ENCODE data around the gene MAST1.
"Not testable (repeated sequence)": the region's sequence is repeated elsewhere in the genome, so short reads cannot be mapped to it uniquely, and the experiment has no call there.

MAST1 gene

GRCh38 chr19:12817810-12818209 is 20.5 kb upstream of the MAST1 start:
- not testable (repeated sequence) for H2AFZ ChIP-seq (ENCODE audit: low read length); DNase-seq (ENCODE audit: low spot score); H3K79me1 ChIP-seq (ENCODE audit: low read depth, low read length); H2BK5ac ChIP-seq (ENCODE audit: low read length); H4K8ac ChIP-seq (ENCODE audit: low read depth, low read length); H3K14ac ChIP-seq (ENCODE audit: low read length); H3K9ac ChIP-seq (ENCODE audit: low read depth, low read length, poor library complexity); H3K27ac ChIP-seq (replicated peaks; ENCODE audit: low read length); H3K27me3 ChIP-seq (ENCODE audit: control insufficient read depth in 3 of 3, insufficient read depth in 3 of 3, low read depth in 1 of 3, low read length in 3 of 3); H3K4me3 ChIP-seq (ENCODE audit: low read length in 2 of 2); H3K18ac ChIP-seq (ENCODE audit: low read length); H3K4me2 ChIP-seq (ENCODE audit: insufficient read depth, low read length, poor library complexity, severe bottlenecking); H3K4me1 ChIP-seq (ENCODE audit: control insufficient read depth in 2 of 2, insufficient read depth in 1 of 2, low read depth in 1 of 2, low read length in 2 of 2); H2BK120ac ChIP-seq (ENCODE audit: low read depth, low read length); H2BK12ac ChIP-seq (ENCODE audit: low read length); H3K23ac ChIP-seq (ENCODE audit: low read depth, low read length, poor library complexity); H3K4ac ChIP-seq (ENCODE audit: low read length); H3K9me3 ChIP-seq (replicated peaks in 1 of 2; ENCODE audit: control insufficient read depth in 2 of 2, insufficient read depth in 1 of 2, low read depth in 1 of 2, low read length in 2 of 2); H2BK15ac ChIP-seq (ENCODE audit: low read length); H4K91ac ChIP-seq (ENCODE audit: low read depth, low read length, poor library complexity); H2AK5ac ChIP-seq (ENCODE audit: low read depth, low read length)
- peaks cover 16 to 31% of the 10 kb centered on the region in 2 donors for H3K36me3 ChIP-seq (replicated peaks in 1 of 2; ENCODE audit: control insufficient read depth in 2 of 2, insufficient read depth in 2 of 2, low read length in 2 of 2)
- WGBS, 2 donors (ENCODE audit: extremely low coverage in 2 of 2, insufficient read length in 2 of 2, insufficient replicate concordance in 1 of 2), result no CpG with 5 or more reads among the region's 11 CpGs

DNA sequence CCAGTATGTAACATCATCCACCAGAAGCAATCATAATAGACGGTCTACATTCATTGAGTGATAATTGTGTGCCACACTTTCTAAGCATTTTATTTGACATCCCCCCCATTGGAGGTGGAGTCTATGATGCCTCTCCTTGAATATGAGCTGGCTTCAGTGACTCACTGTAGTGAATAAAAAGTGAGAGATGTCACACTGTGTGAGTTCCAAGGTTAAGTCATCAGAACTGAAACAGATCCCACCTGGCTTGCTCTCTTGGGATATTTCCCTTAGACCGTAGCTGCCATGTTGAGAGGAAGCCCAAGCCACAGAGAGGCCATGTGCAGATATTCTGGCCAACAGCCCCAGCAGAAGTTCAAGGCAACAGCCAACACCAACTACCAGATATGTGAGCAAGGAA is 16.6 kb upstream of the MAST1 start:
- H4K91ac ChIP-seq (ENCODE audit: low read depth, low read length, poor library complexity), result no peak overlapping the region
- no peaks in the 10 kb centered on the region for H3K79me1 ChIP-seq (ENCODE audit: low read depth, low read length)
- no peaks in the 10 kb centered on the region for H3K36me3 ChIP-seq (replicated peaks in 1 of 2; ENCODE audit: control insufficient read depth in 2 of 2, insufficient read depth in 2 of 2, low read length in 2 of 2)
- H3K27ac ChIP-seq (replicated peaks; ENCODE audit: low read length), result no peak overlapping the region
- H3K23ac ChIP-seq (ENCODE audit: low read depth, low read length, poor library complexity), result no peak overlapping the region
- H3K4ac ChIP-seq (ENCODE audit: low read length), result no peak overlapping the region
- WGBS, 2 donors (ENCODE audit: extremely low coverage in 2 of 2, insufficient read length in 2 of 2, insufficient replicate concordance in 1 of 2), result no CpG with 5 or more reads among the region's 2 CpGs
- H2AFZ ChIP-seq (ENCODE audit: low read length), result no peak overlapping the region
- H2BK15ac ChIP-seq (ENCODE audit: low read length), result no peak overlapping the region
- H2BK12ac ChIP-seq (ENCODE audit: low read length), result no peak overlapping the region
- no peak overlapping the region for H4K8ac ChIP-seq (ENCODE audit: low read depth, low read length)
- no peak overlapping the region for H3K4me3 ChIP-seq (ENCODE audit: low read length in 2 of 2)
- H3K14ac ChIP-seq (ENCODE audit: low read length), result no peak overlapping the region
- H3K27me3 ChIP-seq (ENCODE audit: control insufficient read depth in 3 of 3, insufficient read depth in 3 of 3, low read depth in 1 of 3, low read length in 3 of 3), result peaks cover 0 to 12% (median 0%) of the 10 kb centered on the region in 3 experiments
- H3K4me2 ChIP-seq (ENCODE audit: insufficient read depth, low read length, poor library complexity, severe bottlenecking), result no peak overlapping the region
- no peak overlapping the region for H2BK120ac ChIP-seq (ENCODE audit: low read depth, low read length)
- DNase-seq (ENCODE audit: low spot score), result no peak
- peaks cover 0 to 3% of the 10 kb centered on the region in 2 donors for H3K4me1 ChIP-seq (ENCODE audit: control insufficient read depth in 2 of 2, insufficient read depth in 1 of 2, low read depth in 1 of 2, low read length in 2 of 2)
- no peak overlapping the region for H3K9ac ChIP-seq (ENCODE audit: low read depth, low read length, poor library complexity)
- H3K18ac ChIP-seq (ENCODE audit: low read length), result no peak overlapping the region
- no peak overlapping the region for H2BK5ac ChIP-seq (ENCODE audit: low read length)
- no peak overlapping the region for H2AK5ac ChIP-seq (ENCODE audit: low read depth, low read length)
- no peaks in the 10 kb centered on the region for H3K9me3 ChIP-seq (replicated peaks in 1 of 2; ENCODE audit: control insufficient read depth in 2 of 2, insufficient read depth in 1 of 2, low read depth in 1 of 2, low read length in 2 of 2)

GRCh38 chr19:12825254-12826131 is 12.8 kb upstream of the MAST1 start:
- Histone ChIP-seq H3K27ac (replicated peaks; ENCODE audit: low read length) (no peak overlapping the region), H2BK12ac (ENCODE audit: low read length) (no peak overlapping the region), H2AFZ (ENCODE audit: low read length) (peak overlapping the region; percentile 88), H2BK120ac (ENCODE audit: low read depth, low read length) (no peak overlapping the region), H2BK5ac (ENCODE audit: low read length) (no peak overlapping the region), H3K79me1 (ENCODE audit: low read depth, low read length) (no peaks in the 10 kb centered on the region), H3K23ac (ENCODE audit: low read depth, low read length, poor library complexity) (peak overlapping the region; percentile 16), H3K18ac (ENCODE audit: low read length) (peak overlapping the region; percentile 90), H2AK5ac (ENCODE audit: low read depth, low read length) (no peak overlapping the region), H3K9me3 (replicated peaks in 1 of 2; ENCODE audit: control insufficient read depth in 2 of 2, insufficient read depth in 1 of 2, low read depth in 1 of 2, low read length in 2 of 2) (no peaks in the 10 kb centered on the region), H3K4me2 (ENCODE audit: insufficient read depth, low read length, poor library complexity, severe bottlenecking) (peak overlapping the region; percentile 51), H3K9ac (ENCODE audit: low read depth, low read length, poor library complexity) (no peak overlapping the region), H3K27me3 (ENCODE audit: control insufficient read depth in 3 of 3, insufficient read depth in 3 of 3, low read depth in 1 of 3, low read length in 3 of 3) (peaks cover 0 to 45% (median 9%) of the 10 kb centered on the region in 3 experiments), H3K4ac (ENCODE audit: low read length) (no peak overlapping the region), H3K36me3 (replicated peaks in 1 of 2; ENCODE audit: control insufficient read depth in 2 of 2, insufficient read depth in 2 of 2, low read length in 2 of 2) (no peaks in the 10 kb centered on the region), H3K4me3 (ENCODE audit: low read length in 2 of 2) (peak overlapping the region; percentile 25 to 72), H4K8ac (ENCODE audit: low read depth, low read length) (no peak overlapping the region), H3K14ac (ENCODE audit: low read length) (no peak overlapping the region), H2BK15ac (ENCODE audit: low read length) (no peak overlapping the region), H4K91ac (ENCODE audit: low read depth, low read length, poor library complexity) (no peak overlapping the region), H3K4me1 (ENCODE audit: control insufficient read depth in 2 of 2, insufficient read depth in 1 of 2, low read depth in 1 of 2, low read length in 2 of 2) (peaks cover 0 to 5% of the 10 kb centered on the region in 2 donors)
- DNase-seq (ENCODE audit: low spot score), result no peak
- WGBS, 2 donors (ENCODE audit: extremely low coverage in 2 of 2, insufficient read length in 2 of 2, insufficient replicate concordance in 1 of 2), result no CpG with 5 or more reads among the region's 46 CpGs

GRCh38 chr19:12828494-12828893 is 9.8 kb upstream of the MAST1 start:
- Histone ChIP-seq H2AFZ (ENCODE audit: low read length) (peak overlapping the region; percentile 51), H3K9me3 (replicated peaks in 1 of 2; ENCODE audit: control insufficient read depth in 2 of 2, insufficient read depth in 1 of 2, low read depth in 1 of 2, low read length in 2 of 2) (no peaks in the 10 kb centered on the region), H3K9ac (ENCODE audit: low read depth, low read length, poor library complexity) (no peak overlapping the region), H3K27me3 (ENCODE audit: control insufficient read depth in 3 of 3, insufficient read depth in 3 of 3, low read depth in 1 of 3, low read length in 3 of 3) (peaks cover 0 to 70% (median 33%) of the 10 kb centered on the region in 3 experiments), H4K91ac (ENCODE audit: low read depth, low read length, poor library complexity) (no peak overlapping the region), H3K14ac (ENCODE audit: low read length) (no peak overlapping the region), H3K4me1 (ENCODE audit: control insufficient read depth in 2 of 2, insufficient read depth in 1 of 2, low read depth in 1 of 2, low read length in 2 of 2) (peaks cover 5% of the 10 kb centered on the region in 2 donors), H3K36me3 (replicated peaks in 1 of 2; ENCODE audit: control insufficient read depth in 2 of 2, insufficient read depth in 2 of 2, low read length in 2 of 2) (no peaks in the 10 kb centered on the region), H4K8ac (ENCODE audit: low read depth, low read length) (no peak overlapping the region), H3K18ac (ENCODE audit: low read length) (no peak overlapping the region), H3K23ac (ENCODE audit: low read depth, low read length, poor library complexity) (peak overlapping the region; percentile 15), H2BK15ac (ENCODE audit: low read length) (no peak overlapping the region), H2BK120ac (ENCODE audit: low read depth, low read length) (no peak overlapping the region), H3K4ac (ENCODE audit: low read length) (no peak overlapping the region), H3K4me2 (ENCODE audit: insufficient read depth, low read length, poor library complexity, severe bottlenecking) (peak overlapping the region; percentile 51), H3K79me1 (ENCODE audit: low read depth, low read length) (no peaks in the 10 kb centered on the region), H3K4me3 (ENCODE audit: low read length in 2 of 2) (no peak overlapping the region), H3K27ac (replicated peaks; ENCODE audit: low read length) (no peak overlapping the region), H2BK12ac (ENCODE audit: low read length) (no peak overlapping the region), H2BK5ac (ENCODE audit: low read length) (no peak overlapping the region), H2AK5ac (ENCODE audit: low read depth, low read length) (no peak overlapping the region)
- no peak for DNase-seq (ENCODE audit: low spot score)
- no CpG with 5 or more reads among the region's 23 CpGs for WGBS, 2 donors (ENCODE audit: extremely low coverage in 2 of 2, insufficient read length in 2 of 2, insufficient replicate concordance in 1 of 2)
